Smooth muscle cell of bladder (primary cell): ENCODE results near the gene TPM4. TPM values are rescaled to one million over a fixed set of nuclear protein-coding genes. Genes with fewer than 3 reads are reported as not detected.

Source experiments
- total RNA-seq: library from RNA; depleted of rRNA; stranded (reverse); fragments of >200 nt; gene quantifications from 2 replicates; pipeline ENCODE4 v1.2.3, GENCODE V29; 2014

TPM4 gene
- total RNA-seq = 698 and 704 TPM in 2 replicates

GRCh38 chr19:16076154-16076957 is at the start of gene TPM4:
TSS of gene TPM4 (plus strand) at chr19:16076495. CDS start at chr19:16076566, 71 bp downstream.

GRCh38 chr19:16111160-16111908 is 35.0 kb downstream of the TPM4 start, which contains the start of gene RAB8A:
TSS of gene RAB8A (plus strand) at chr19:16111889. CDS start at chr19:16111902, 13 bp downstream.

GRCh38 chr19:16143399-16144215 is 67.3 kb downstream of the TPM4 start, which contains the start of gene HSH2D:
TSS of gene HSH2D (plus strand) at chr19:16143685. CDS start at chr19:16148751, 5,066 bp downstream.

Other genes starting within 250 kb of the TPM4 start
- gene CYP4F2, start 178.4 kb upstream of the TPM4 start, total RNA-seq = not detected in 2 replicates
- gene CYP4F11, start 142.0 kb upstream of the TPM4 start, total RNA-seq = not detected in 2 replicates
- not detected in 2 replicates for gene OR10H4, start 127.5 kb upstream of the TPM4 start, total RNA-seq
- gene RAB8A, start 35.4 kb downstream of the TPM4 start, total RNA-seq = 62.7 and 74.8 TPM in 2 replicates
- gene HSH2D, start 67.2 kb downstream of the TPM4 start, total RNA-seq = not detected in 2 replicates
- gene CIB3, start 97.0 kb downstream of the TPM4 start, total RNA-seq = not detected in 2 replicates
- gene FAM32A, start 108.9 kb downstream of the TPM4 start, total RNA-seq = 107 and 111 TPM in 2 replicates
- gene AP1M1, start 121.4 kb downstream of the TPM4 start, total RNA-seq = 57.1 and 57.2 TPM in 2 replicates
- 1.00 and 1.9 TPM in 2 replicates for gene KLF2, start 248.3 kb downstream of the TPM4 start, total RNA-seq